ENCODE measurements around the gene EIF1B.

EIF1B gene

GRCh38 chr3:40309925-40310695, 603 bp downstream of the EIF1B start:
- peaks cover 30% of the 10 kb centered on the region for H3K36me3 ChIP-seq (ENCODE audit: control insufficient read depth, insufficient read depth, low read length)
- no peaks in the 10 kb centered on the region for H3K9me3 ChIP-seq (ENCODE audit: control insufficient read depth, insufficient read depth, low read depth, low read length)
- peak overlapping the region; percentile 97 for H3K4me3 ChIP-seq (ENCODE audit: low read depth, low read length)
- H3K27ac ChIP-seq (ENCODE audit: low read depth, low read length) = peak overlapping the region; percentile 98
- peak overlapping the region; percentile 99 for H3K9ac ChIP-seq (ENCODE audit: low read length)
- H3K4me1 ChIP-seq (ENCODE audit: control insufficient read depth, insufficient read depth, low read length) = peaks cover 5% of the 10 kb centered on the region
- no peaks in the 10 kb centered on the region for H3K27me3 ChIP-seq (ENCODE audit: control insufficient read depth, insufficient read depth, low read length)

GRCh38 chr3:40310705-40311104, 1.2 kb downstream of the EIF1B start:
- H3K9me3 ChIP-seq (ENCODE audit: control insufficient read depth, insufficient read depth, low read depth, low read length) = no peaks in the 10 kb centered on the region
- H3K36me3 ChIP-seq (ENCODE audit: control insufficient read depth, insufficient read depth, low read length) = peaks cover 30% of the 10 kb centered on the region
- no peaks in the 10 kb centered on the region for H3K27me3 ChIP-seq (ENCODE audit: control insufficient read depth, insufficient read depth, low read length)
- peaks cover 5% of the 10 kb centered on the region for H3K4me1 ChIP-seq (ENCODE audit: control insufficient read depth, insufficient read depth, low read length)
- peak overlapping the region; percentile 99 for H3K9ac ChIP-seq (ENCODE audit: low read length)
- H3K4me3 ChIP-seq (ENCODE audit: low read depth, low read length) = peak overlapping the region; percentile 97
- H3K27ac ChIP-seq (ENCODE audit: low read depth, low read length) = peak overlapping the region; percentile 98; the same call in 1 of the 2 replicates

DNA sequence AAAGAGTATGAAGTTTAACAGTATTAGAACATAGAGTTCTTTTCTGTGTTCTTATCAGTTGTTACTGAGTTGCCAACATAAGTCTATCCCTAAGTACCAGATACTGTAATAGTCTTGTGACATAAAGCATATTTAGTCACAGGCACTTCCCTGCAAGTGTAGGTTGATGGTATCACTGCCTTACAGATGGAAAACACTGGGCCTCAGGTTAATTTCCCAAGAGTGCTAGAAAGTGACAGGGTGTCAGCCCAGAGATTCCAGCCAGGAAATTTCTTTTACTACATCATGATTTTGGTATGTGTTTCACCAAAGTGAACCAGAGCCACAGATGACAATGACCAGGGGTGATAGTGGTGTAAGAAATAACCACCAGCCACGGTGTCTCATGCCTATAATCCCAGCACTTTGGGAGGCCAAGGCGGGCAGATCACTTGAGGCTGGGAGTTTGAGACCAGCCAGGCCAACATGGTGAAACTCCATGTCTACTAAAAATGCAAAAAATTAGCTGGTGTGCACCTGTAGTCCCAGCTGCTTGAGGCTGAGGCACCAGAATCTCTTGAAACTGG, 3.2 kb downstream of the EIF1B start:
- H3K4me3 ChIP-seq (ENCODE audit: low read depth, low read length) = no peak overlapping the region
- H3K27ac ChIP-seq (ENCODE audit: low read depth, low read length) = no peak overlapping the region
- peaks cover 5% of the 10 kb centered on the region for H3K4me1 ChIP-seq (ENCODE audit: control insufficient read depth, insufficient read depth, low read length)
- no peaks in the 10 kb centered on the region for H3K27me3 ChIP-seq (ENCODE audit: control insufficient read depth, insufficient read depth, low read length)
- H3K9ac ChIP-seq (ENCODE audit: low read length) = no peak overlapping the region
- no peaks in the 10 kb centered on the region for H3K9me3 ChIP-seq (ENCODE audit: control insufficient read depth, insufficient read depth, low read depth, low read length)
- H3K36me3 ChIP-seq (ENCODE audit: control insufficient read depth, insufficient read depth, low read length) = peaks cover 30% of the 10 kb centered on the region

GRCh38 chr3:40313975-40314860, 4.7 kb downstream of the EIF1B start:
- Histone ChIP-seq H3K9me3 (ENCODE audit: control insufficient read depth, insufficient read depth, low read depth, low read length) (no peaks in the 10 kb centered on the region), H3K9ac (ENCODE audit: low read length) (no peak overlapping the region), H3K27ac (ENCODE audit: low read depth, low read length) (no peak overlapping the region), H3K4me3 (ENCODE audit: low read depth, low read length) (no peak overlapping the region), H3K36me3 (ENCODE audit: control insufficient read depth, insufficient read depth, low read length) (peaks cover 30% of the 10 kb centered on the region), H3K4me1 (ENCODE audit: control insufficient read depth, insufficient read depth, low read length) (no peaks in the 10 kb centered on the region; the same call in 1 of the 2 replicates), H3K27me3 (ENCODE audit: control insufficient read depth, insufficient read depth, low read length) (no peaks in the 10 kb centered on the region)

GRCh38 chr3:40317061-40317855, 7.8 kb downstream of the EIF1B start:
- Histone ChIP-seq H3K9me3 (ENCODE audit: control insufficient read depth, insufficient read depth, low read depth, low read length) (no peaks in the 10 kb centered on the region), H3K27me3 (ENCODE audit: control insufficient read depth, insufficient read depth, low read length) (no peaks in the 10 kb centered on the region), H3K4me3 (ENCODE audit: low read depth, low read length) (no peak overlapping the region), H3K27ac (ENCODE audit: low read depth, low read length) (no peak overlapping the region), H3K4me1 (ENCODE audit: control insufficient read depth, insufficient read depth, low read length) (no peaks in the 10 kb centered on the region), H3K36me3 (ENCODE audit: control insufficient read depth, insufficient read depth, low read length) (peaks cover 15% of the 10 kb centered on the region), H3K9ac (ENCODE audit: low read length) (no peak overlapping the region)

GRCh38 chr3:40321818-40322217, 12.3 kb downstream of the EIF1B start:
- Histone ChIP-seq H3K36me3 (ENCODE audit: control insufficient read depth, insufficient read depth, low read length) (no peaks in the 10 kb centered on the region), H3K4me3 (ENCODE audit: low read depth, low read length) (no peak overlapping the region), H3K9me3 (ENCODE audit: control insufficient read depth, insufficient read depth, low read depth, low read length) (no peaks in the 10 kb centered on the region), H3K27me3 (ENCODE audit: control insufficient read depth, insufficient read depth, low read length) (no peaks in the 10 kb centered on the region), H3K9ac (ENCODE audit: low read length) (no peak overlapping the region), H3K4me1 (ENCODE audit: control insufficient read depth, insufficient read depth, low read length) (no peaks in the 10 kb centered on the region), H3K27ac (ENCODE audit: low read depth, low read length) (no peak overlapping the region)

DNA sequence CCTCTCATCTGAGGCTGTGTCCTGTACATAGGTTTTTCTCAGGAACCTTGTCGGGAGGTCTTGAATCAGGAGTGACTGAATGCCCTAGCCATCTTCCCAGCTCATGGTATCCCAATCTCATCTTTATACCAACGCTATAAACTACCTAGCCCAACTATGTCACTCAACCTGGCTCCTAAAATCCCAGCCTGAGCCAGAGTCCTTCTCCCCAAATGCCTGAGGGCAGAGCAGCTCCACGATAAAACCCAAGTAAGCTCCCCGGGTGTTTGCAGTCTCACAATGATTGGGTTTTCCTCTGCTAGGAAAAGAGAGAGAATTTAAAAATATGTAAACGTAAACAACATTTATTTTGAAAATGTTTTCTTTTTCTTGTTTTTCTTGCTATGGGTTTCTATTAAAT, 14.4 kb downstream of the EIF1B start:
- H3K27me3 ChIP-seq (ENCODE audit: control insufficient read depth, insufficient read depth, low read length) = no peaks in the 10 kb centered on the region
- peaks cover 13% of the 10 kb centered on the region for H3K4me1 ChIP-seq (ENCODE audit: control insufficient read depth, insufficient read depth, low read length)
- H3K27ac ChIP-seq (ENCODE audit: low read depth, low read length) = no peak overlapping the region
- no peak overlapping the region for H3K4me3 ChIP-seq (ENCODE audit: low read depth, low read length)
- H3K36me3 ChIP-seq (ENCODE audit: control insufficient read depth, insufficient read depth, low read length) = no peaks in the 10 kb centered on the region
- H3K9me3 ChIP-seq (ENCODE audit: control insufficient read depth, insufficient read depth, low read depth, low read length) = no peaks in the 10 kb centered on the region
- no peak overlapping the region for H3K9ac ChIP-seq (ENCODE audit: low read length)

GRCh38 chr3:40324621-40325020, 15.1 kb downstream of the EIF1B start:
- H3K4me3 ChIP-seq (ENCODE audit: low read depth, low read length) = no peak overlapping the region
- H3K27me3 ChIP-seq (ENCODE audit: control insufficient read depth, insufficient read depth, low read length) = no peaks in the 10 kb centered on the region
- no peaks in the 10 kb centered on the region for H3K36me3 ChIP-seq (ENCODE audit: control insufficient read depth, insufficient read depth, low read length)
- no peaks in the 10 kb centered on the region for H3K9me3 ChIP-seq (ENCODE audit: control insufficient read depth, insufficient read depth, low read depth, low read length)
- no peak overlapping the region for H3K9ac ChIP-seq (ENCODE audit: low read length)
- no peak overlapping the region for H3K27ac ChIP-seq (ENCODE audit: low read depth, low read length)
- H3K4me1 ChIP-seq (ENCODE audit: control insufficient read depth, insufficient read depth, low read length) = peaks cover 19% of the 10 kb centered on the region

- H3K4me1 ChIP-seq (ENCODE audit: control insufficient read depth, insufficient read depth, low read length) = peaks cover 19% of the 10 kb centered on the region
- no peaks in the 10 kb centered on the region for H3K36me3 ChIP-seq (ENCODE audit: control insufficient read depth, insufficient read depth, low read length)
- no peak overlapping the region for H3K4me3 ChIP-seq (ENCODE audit: low read depth, low read length)
- H3K9me3 ChIP-seq (ENCODE audit: control insufficient read depth, insufficient read depth, low read depth, low read length) = no peaks in the 10 kb centered on the region
- H3K9ac ChIP-seq (ENCODE audit: low read length) = no peak overlapping the region
- H3K27ac ChIP-seq (ENCODE audit: low read depth, low read length) = no peak overlapping the region
- H3K27me3 ChIP-seq (ENCODE audit: control insufficient read depth, insufficient read depth, low read length) = no peaks in the 10 kb centered on the region
Measured at GRCh38 chr3:40325465-40325864, 16.0 kb downstream of the EIF1B start.

DNA sequence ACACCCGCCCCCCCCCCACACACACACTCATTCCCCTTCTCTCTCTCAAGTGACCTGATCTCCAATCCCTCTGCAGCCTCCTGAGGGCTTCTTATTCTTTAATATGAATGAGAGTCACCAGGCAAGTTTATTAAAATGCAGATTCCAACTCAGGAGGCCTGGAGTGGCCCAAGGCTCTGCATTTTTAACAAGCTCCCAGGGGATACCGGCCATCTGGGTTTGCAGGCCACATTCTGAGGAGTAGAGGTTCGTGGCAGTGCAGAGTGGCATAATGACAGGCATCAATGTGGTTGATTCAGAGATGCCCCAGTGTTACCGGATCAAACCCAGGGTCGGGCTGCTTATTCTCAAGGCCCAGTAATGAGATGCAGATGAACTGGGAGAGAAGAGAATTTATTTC, 18.9 kb downstream of the EIF1B start:
- no peak overlapping the region for H3K27ac ChIP-seq (ENCODE audit: low read depth, low read length)
- H3K4me3 ChIP-seq (ENCODE audit: low read depth, low read length) = no peak overlapping the region
- H3K27me3 ChIP-seq (ENCODE audit: control insufficient read depth, insufficient read depth, low read length) = no peaks in the 10 kb centered on the region
- no peaks in the 10 kb centered on the region for H3K9me3 ChIP-seq (ENCODE audit: control insufficient read depth, insufficient read depth, low read depth, low read length)
- H3K36me3 ChIP-seq (ENCODE audit: control insufficient read depth, insufficient read depth, low read length) = no peaks in the 10 kb centered on the region
- H3K4me1 ChIP-seq (ENCODE audit: control insufficient read depth, insufficient read depth, low read length) = peaks cover 19% of the 10 kb centered on the region
- H3K9ac ChIP-seq (ENCODE audit: low read length) = no peak overlapping the region

All from HUES6 (cell line).